Globus pallidus (tissue), 1 donor: Measurements from ENCODE around the gene SRSF8.
"Not testable (repeated sequence)": the region's sequence is repeated elsewhere in the genome, so short reads cannot be mapped to it uniquely, and the experiment has no call there.

Experiments used
- DNase-seq: peaks from one replicate; pipeline ENCODE4 v3.0.0-alpha.2; 2015; ENCODE audit warnings: low spot score

SRSF8 gene, protein sequence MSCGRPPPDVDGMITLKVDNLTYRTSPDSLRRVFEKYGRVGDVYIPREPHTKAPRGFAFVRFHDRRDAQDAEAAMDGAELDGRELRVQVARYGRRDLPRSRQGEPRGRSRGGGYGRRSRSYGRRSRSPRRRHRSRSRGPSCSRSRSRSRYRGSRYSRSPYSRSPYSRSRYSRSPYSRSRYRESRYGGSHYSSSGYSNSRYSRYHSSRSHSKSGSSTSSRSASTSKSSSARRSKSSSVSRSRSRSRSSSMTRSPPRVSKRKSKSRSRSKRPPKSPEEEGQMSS

DNA sequence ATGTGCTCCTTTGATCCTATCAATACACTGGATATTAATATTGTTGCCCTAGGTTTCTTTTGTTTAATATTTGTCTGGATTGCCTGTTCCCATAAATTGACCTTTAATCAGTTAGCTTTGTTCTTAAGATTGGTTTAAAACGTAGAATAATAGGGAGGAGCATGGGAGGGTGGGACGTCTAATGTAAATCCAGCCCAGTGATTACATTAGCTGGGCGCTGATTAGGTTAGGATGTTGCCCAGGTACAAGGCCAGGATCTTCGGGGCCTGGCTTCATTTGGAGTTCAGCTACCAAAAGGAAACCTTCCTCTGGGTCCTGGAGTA, at the start of gene SRSF8:
Gene SRSF8, plus strand, starts transcription at position 204 of the 323 bp plus-strand sequence. CDS start 308 bp downstream, outside the sequence.
- no peak for DNase-seq

GRCh38 chr11:95021468-95021867, 45.3 kb upstream of the SRSF8 start:
- DNase-seq = not testable (repeated sequence)

- no peak for DNase-seq
Observed at GRCh38 chr11:95024958-95025357, 41.8 kb upstream of the SRSF8 start, which contains the start of gene KDM4E. TSS of gene KDM4E (plus strand) at chr11:95025258. CDS start at chr11:95025558, 300 bp downstream.

DNA sequence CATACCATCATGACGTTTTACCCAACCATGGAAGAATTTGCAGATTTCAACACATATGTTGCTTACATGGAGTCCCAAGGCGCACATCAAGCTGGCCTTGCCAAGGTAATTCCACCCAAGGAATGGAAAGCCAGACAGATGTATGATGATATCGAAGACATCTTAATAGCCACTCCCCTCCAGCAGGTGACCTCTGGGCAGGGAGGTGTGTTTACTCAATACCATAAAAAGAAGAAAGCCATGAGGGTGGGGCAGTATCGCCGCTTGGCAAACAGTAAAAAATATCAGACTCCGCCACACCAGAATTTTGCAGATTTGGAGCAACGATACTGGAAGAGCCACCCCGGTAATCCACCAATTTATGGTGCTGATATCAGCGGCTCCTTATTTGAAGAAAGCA, 41.1 kb upstream of the SRSF8 start:
- DNase-seq = not testable (repeated sequence)

GRCh38 chr11:95028357-95028756, 38.4 kb upstream of the SRSF8 start:
- DNase-seq = no peak

DNA sequence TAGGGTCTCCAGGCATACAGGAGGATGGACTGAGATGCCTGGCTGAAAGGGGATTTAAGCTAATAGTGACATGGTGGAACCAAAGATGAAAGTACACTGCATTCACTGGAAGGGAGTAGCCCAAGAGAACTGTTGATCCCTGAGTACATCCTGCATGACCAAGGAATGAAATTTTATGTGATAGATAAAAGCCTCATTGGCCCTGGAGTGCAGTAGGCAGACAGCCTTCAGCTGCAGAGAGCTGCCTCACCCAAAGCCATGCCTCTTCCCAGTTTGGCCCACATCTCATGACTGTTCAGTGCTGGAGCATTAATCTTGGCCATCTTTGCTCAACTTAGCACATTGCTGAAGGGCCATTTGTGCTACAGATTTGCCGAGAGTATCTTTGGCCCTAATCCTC, 33.7 kb upstream of the SRSF8 start:
- DNase-seq = no peak

DNA sequence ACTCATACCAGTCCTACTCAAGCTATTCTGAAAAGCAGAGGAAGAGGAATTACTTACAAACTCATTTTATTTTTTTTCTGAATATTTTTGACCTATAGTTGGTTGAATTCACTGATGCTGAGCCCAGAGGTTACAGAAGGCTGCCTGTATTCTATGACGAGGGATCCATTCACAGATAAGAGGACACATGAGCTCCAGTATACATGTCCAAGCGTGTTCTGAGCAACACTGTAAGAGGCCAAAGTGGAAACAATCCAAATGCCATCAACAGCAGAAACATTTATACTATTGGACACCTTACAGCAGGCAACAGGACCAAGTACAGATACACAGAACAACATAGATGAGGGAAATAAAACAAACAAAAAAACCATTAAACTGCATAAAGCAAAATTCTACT, 31.4 kb upstream of the SRSF8 start:
- no peak for DNase-seq

DNA sequence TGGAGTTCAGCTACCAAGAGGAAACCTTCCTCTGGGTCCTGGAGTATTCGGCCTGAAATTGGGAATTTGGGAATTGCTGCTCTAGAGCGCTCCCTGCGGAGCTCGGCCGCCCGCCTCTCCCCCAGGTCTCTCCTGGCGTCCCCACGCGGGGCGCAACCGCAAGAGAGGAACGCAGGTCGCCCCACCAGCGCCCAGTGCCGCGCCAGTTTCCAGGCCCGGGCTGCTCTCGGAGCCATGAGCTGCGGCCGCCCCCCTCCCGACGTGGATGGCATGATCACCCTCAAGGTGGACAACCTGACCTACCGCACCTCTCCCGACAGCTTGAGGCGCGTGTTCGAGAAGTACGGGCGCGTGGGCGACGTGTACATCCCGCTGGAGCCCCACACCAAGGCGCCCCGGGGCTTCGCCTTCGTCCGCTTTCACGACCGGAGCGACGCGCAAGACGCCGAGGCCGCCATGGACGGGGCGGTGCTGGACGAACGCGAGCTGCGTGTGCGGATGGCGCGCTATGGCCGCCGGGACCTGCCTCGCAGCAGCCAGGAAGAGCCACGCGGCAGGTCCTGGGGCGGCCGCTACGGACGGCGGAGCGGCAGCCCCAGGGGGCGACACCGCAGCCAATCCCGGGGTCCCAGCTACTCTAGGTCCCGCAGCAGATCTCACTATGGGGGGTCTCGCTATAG, 29.2 kb upstream of the SRSF8 start:
- DNase-seq = not testable (repeated sequence)

DNA sequence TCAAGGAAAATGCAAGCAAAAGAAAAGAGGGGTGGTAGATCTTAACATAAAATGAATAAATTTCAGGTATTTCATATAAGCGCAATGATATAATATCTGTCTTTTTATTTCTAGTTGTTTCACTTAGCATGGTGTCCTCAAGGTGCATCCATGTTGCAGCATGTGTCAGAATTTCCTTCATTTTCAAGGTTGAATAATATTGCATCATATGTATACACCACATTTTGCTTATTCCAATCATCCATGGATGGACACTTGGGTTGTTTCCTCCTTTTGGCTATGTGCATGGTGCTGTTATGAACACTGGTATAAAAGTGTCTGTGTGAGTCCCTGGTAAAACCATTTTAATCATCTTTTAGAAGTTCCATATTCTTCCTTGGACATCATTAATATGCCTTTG, 24.5 kb upstream of the SRSF8 start:
- no peak for DNase-seq

GRCh38 chr11:95042906-95043305, 23.8 kb upstream of the SRSF8 start:
- no peak for DNase-seq

- DNase-seq = no peak
Observed at GRCh38 chr11:95044010-95044409, 22.7 kb upstream of the SRSF8 start.

GRCh38 chr11:95045812-95046211, 20.9 kb upstream of the SRSF8 start:
- DNase-seq = no peak

DNA sequence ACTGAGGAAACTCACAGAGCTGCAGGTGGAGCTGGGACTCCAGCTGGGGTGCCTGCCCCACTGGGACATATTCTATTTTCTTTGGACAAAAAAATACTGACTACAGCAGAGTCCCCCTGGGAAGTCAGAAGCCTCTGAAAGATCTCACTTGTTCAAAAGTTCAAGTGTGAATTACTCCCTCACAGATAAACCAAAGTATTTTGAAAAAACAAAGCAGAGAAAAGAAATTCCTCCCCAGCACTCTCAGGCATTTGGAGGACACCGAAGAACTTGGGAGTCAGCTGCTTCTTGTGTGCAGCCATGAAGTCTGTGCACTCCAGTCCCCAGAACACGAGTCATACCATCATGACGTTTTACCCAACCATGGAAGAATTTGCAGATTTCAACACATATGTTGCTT, 17.6 kb upstream of the SRSF8 start, which contains the start of gene KDM4F:
Gene KDM4F, plus strand, starts transcription at position 301 of the 400 bp plus-strand sequence.
- not testable (repeated sequence) for DNase-seq

GRCh38 chr11:95050595-95051202, 16.0 kb upstream of the SRSF8 start:
- no peak for DNase-seq

- no peak for DNase-seq
Observed at GRCh38 chr11:95054356-95054755, 12.4 kb upstream of the SRSF8 start.

DNA sequence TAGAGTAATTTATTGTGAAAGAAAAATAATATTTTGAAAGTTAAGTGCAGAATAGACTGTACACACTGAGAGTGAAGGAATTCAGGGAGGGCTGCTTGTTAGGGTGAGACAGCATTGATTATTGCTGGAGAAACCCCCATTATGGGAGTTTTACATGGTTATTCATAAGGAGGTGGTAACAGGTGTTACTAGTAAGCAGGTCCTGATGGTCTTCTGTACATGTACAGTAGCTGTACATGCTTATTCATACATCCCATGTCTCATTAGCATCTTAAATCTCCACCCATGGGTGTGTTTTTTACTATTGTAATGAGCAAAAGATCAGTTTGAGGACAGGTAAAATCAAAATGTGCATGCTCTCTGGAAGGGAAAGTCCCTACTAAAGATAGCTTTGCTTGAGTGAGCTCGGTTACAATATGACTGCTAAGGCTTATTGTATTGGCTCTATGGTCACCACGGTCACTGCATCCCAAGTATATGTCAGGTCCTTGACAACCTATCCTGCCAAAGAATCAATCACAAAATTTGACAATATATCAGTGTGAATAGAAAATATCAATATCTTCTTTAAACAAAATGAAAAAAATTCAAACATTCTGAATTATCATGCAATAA, 11.3 kb upstream of the SRSF8 start:
- no peak for DNase-seq

DNA sequence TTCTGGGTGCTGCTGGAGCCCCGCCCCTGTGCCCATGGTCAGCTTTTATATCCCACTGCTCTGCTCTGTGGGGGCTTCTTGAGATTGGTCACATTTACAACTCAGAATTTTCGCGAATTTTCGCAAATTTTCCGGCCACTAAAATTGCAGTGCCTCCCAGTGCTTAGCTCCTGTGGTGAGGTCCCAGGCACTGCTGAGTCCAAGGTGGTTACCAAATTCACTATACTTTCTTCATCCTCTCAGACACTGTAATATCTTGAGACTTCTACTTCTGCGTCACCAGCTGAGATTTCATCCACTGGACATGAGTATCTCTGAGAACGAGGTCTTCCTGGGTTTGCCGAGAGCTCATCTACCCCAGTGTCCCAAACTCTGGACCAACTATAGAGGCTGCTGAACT, 8.8 kb upstream of the SRSF8 start:
- no peak for DNase-seq

DNA sequence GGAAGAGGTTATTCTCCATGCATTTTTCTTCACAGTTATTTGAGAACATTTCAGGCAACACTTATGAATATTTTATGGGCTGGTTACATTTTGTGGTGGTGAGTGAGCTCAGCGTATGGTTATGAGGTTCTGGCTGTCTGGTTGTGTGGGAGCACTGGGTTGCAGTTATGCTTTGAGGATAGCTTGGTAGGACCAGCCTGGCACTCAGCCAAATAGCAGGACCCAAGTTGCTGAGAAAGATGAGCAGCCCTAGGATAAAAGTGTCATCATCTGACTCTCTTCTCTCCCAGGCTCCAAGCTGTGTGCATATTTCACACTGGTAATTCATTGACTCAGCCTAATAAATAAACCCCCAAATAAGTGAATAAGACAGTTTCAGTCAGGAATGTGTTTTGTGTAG, 8.1 kb upstream of the SRSF8 start:
- DNase-seq = no peak

- DNase-seq = no peak
Observed at GRCh38 chr11:95059046-95059445, 7.7 kb upstream of the SRSF8 start.

GRCh38 chr11:95065336-95065735, 1.4 kb upstream of the SRSF8 start:
- no peak for DNase-seq

GRCh38 chr11:95067039-95067840, 521 bp downstream of the SRSF8 start:
- peak; percentile 84 for DNase-seq

GRCh38 chr11:95067841-95068219, 1.1 kb downstream of the SRSF8 start:
- no peak for DNase-seq
